Upper lobe of left lung (tissue), 6 donors: ENCODE results near the gene GLOD4. TPM values are rescaled to one million over a fixed set of nuclear protein-coding genes. Genes with fewer than 3 reads are reported as not detected.

Experiments
- ATAC-seq, 2 donors: fragments of 200-7000 bp; cut with Tn5 transposase; one replicate each; pipeline ENCODE4 v1.9.1; 2022; ENCODE audit warnings: mild to moderate bottlenecking in 2 of 2, moderate library complexity in 2 of 2; ENCODE audit not compliant: low FRiP score in 2 of 2
- DNase-seq, 2 donors: peaks; one replicate each; pipeline ENCODE4 v3.0.0-alpha.2; 2019 to 2020
- H3K27ac ChIP-seq, 4 donors: fragments of 200-600 bp; sonication (generic); one replicate each; pipeline ENCODE4 v1.5.1; 2016 to 2019
- H3K27me3 ChIP-seq, 4 donors: fragments of 200-600 bp; sonication (generic); one replicate each; pipeline ENCODE4 v1.5.1; 2017 to 2019
- H3K36me3 ChIP-seq, 4 donors: fragments of 200-600 bp; sonication (generic); one replicate each; pipeline ENCODE4 v1.5.1; 2016 to 2019
- H3K4me1 ChIP-seq, 4 donors: fragments of 200-600 bp; sonication (generic); one replicate each; pipeline ENCODE4 v1.5.1; 2018 to 2019
- H3K4me3 ChIP-seq, 4 donors: fragments of 200-600 bp; sonication (generic); one replicate each; pipeline ENCODE4 v1.5.1; 2017 to 2019; ENCODE audit warnings: mild to moderate bottlenecking in 2 of 4, moderate library complexity in 1 of 4
- H3K9me3 ChIP-seq, 4 donors: fragments of 200-600 bp; sonication (generic); one replicate each; pipeline ENCODE4 v1.5.1; 2018 to 2019
- CTCF ChIP-seq, 6 experiments: fragments of 450-650 bp in 4 of 6; fragments of 200-600 bp in 2 of 6; sonication (generic) in 2 of 6; IDR thresholded peaks; one replicate each; pipeline ENCODE4 v1.5.1; 2016 to 2019; ENCODE audit warnings: antibody characterized with exemption in 6 of 6
- EP300 ChIP-seq, 4 donors: sonication (generic); formaldehyde crosslinking; IDR thresholded peaks; one replicate each; pipeline ENCODE4 v1.5.1; 2017; ENCODE audit warnings: antibody characterized with exemption in 4 of 4, control low read depth in 2 of 4
- POLR2A ChIP-seq, 4 donors: fragments of 450-650 bp; IDR thresholded peaks; one replicate each; pipeline ENCODE4 v1.5.1; 2016 to 2017; ENCODE audit warnings: antibody characterized with exemption in 4 of 4, mild to moderate bottlenecking in 2 of 4
- POLR2AphosphoS5 ChIP-seq, 2 donors: sonication (generic); formaldehyde crosslinking; IDR thresholded peaks; one replicate each; pipeline ENCODE4 v1.5.1; 2017; ENCODE audit warnings: antibody characterized with exemption in 2 of 2
- WGBS, 2 donors: methylation state at CpG; one replicate each; pipeline ENCODE4 v1.1.5; 2017 to 2018; 5-methylcytosine and 5-hydroxymethylcytosine counted together
- total RNA-seq, 6 donors: library from RNA; depleted of rRNA in 4 of 6; stranded (reverse); fragments of >200 nt in 4 of 6; gene quantifications; one replicate each; pipeline versions ENCODE4 v1.1.0 to v1.2.1, GENCODE V29; 2016 to 2021
- donor health status: DM: no; HTN: no; CAD: no; lungs with moderate emphysema.
- donor health status: DM: no; HTN: yes; CAD: no; lungs with severe emphysema.

GLOD4 gene
- total RNA-seq, 6 donors from 2014 or later, result 41.0 to 92.2 (median 51.8) TPM

- DNase-seq, result no peak
- Histone ChIP-seq H3K36me3 (peaks cover 0 to 33% (median 10%) of the 10 kb centered on the region in 4 donors), H3K4me1 (peaks cover 0 to 4% (median 1%) of the 10 kb centered on the region in 4 donors), H3K27me3 (no peaks in the 10 kb centered on the region), H3K27ac (no peak overlapping the region), H3K4me3 (no peak overlapping the region), H3K9me3 (no peaks in the 10 kb centered on the region)
- ATAC-seq, result no peak
- no peak for TF ChIP-seq POLR2AphosphoS5 (IDR thresholded peaks at IDR 0.05)
- TF ChIP-seq POLR2A (IDR thresholded peaks at IDR 0.05), result no peak
- no peak for TF ChIP-seq EP300 (IDR thresholded peaks at IDR 0.05)
- no peak for TF ChIP-seq CTCF (IDR thresholded peaks at IDR 0.05)
- 87 to 89% methylated on average over 6 of the region's 6 CpGs for WGBS, 2 donors
Measured at GRCh38 chr17:801660-802059, 19.6 kb upstream of the GLOD4 start.

DNA sequence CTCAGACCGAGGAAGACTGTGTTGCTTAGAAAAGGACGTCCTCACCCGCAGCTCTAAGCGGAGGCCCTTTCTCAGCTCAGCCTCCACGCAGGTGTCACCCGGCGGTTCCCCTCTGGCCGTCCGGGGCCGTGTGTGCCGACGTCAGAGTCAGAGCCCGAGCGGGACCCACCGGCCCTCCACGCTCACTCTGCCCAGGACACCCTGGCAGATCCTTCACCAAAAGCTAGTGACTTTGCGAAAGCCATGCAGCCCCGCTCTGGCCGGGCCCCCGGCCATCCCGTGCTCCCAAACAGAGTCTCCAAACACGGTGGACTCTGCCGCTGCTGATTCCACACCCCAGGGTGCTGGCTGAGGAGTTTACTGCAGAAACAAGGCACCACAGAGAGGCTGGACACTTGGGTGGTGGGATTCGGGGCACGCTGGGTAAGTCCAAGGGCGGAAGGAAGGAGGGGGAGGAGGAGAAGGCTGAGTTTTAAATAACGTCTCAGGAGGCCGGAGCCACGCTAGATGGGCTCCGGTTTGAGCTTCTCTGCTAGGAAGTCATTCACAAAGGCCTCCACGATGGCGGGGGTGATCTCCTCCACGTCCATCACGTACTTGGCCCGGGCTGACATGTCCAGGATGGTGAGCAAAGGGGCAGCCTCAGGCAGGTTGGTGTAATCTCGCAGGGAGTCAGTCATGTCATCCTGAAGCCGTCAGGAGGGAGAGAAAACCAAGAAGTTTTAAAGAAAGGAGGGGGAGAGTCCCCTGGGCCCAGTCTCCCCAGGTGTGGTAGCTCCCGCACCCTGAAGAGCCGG is 18.6 kb upstream of the GLOD4 start:
- 85 to 88% methylated on average over 29 to 39 of the region's 39 CpGs for WGBS, 2 donors
- H3K36me3 ChIP-seq, result peaks cover 0 to 33% (median 10%) of the 10 kb centered on the region in 4 donors

DNA sequence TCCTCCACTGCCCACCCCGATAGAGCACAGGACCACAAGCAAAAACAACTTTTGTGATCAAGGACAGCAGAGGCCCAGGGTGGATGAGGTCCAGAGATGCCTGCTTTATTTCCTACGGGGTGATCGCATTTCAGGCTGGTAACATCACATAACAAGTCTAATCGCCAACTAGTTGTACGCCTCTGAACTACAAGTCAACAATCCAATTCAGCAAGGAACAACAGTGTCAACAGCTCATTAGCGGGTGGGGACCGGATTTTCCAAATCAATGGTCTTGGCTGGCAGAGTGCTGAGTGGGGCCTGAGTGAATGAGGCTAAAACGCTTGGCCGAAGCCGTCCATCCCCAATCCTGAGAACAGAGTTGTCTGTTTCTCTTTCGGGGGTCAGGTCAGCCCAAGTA is 17.2 kb upstream of the GLOD4 start:
- H3K27me3 ChIP-seq, result no peaks in the 10 kb centered on the region
- ATAC-seq, result no peak
- no peak overlapping the region for H3K27ac ChIP-seq
- H3K36me3 ChIP-seq, result peaks cover 0 to 27% (median 10%) of the 10 kb centered on the region in 4 donors
- no peak for DNase-seq
- H3K9me3 ChIP-seq, result no peaks in the 10 kb centered on the region
- no peak for TF ChIP-seq POLR2A (IDR thresholded peaks at IDR 0.05)
- no peak for TF ChIP-seq EP300 (IDR thresholded peaks at IDR 0.05)
- no peak for TF ChIP-seq POLR2AphosphoS5 (IDR thresholded peaks at IDR 0.05)
- TF ChIP-seq CTCF (IDR thresholded peaks at IDR 0.05), result no peak
- H3K4me1 ChIP-seq, result peaks cover 2 to 13% (median 10%) of the 10 kb centered on the region in 4 donors
- WGBS, 2 donors, result 88 to 97% methylated on average over 6 to 11 of the region's 11 CpGs
- no peak overlapping the region for H3K4me3 ChIP-seq

More for the DNA sequence above, 18.6 kb upstream of the GLOD4 start:
- Histone ChIP-seq H3K9me3 (no peaks in the 10 kb centered on the region), H3K27me3 (no peaks in the 10 kb centered on the region), H3K27ac (no peak overlapping the region), H3K4me3 (no peak overlapping the region), H3K4me1 (peaks cover 0 to 4% (median 1%) of the 10 kb centered on the region in 4 donors)
- DNase-seq (peak in 1 of 2 donors; percentile 83), ATAC-seq (no peak)
- TF ChIP-seq POLR2AphosphoS5 (IDR thresholded peaks at IDR 0.05) (no peak), POLR2A (IDR thresholded peaks at IDR 0.05) (no peak), EP300 (IDR thresholded peaks at IDR 0.05) (no peak), CTCF (IDR thresholded peaks at IDR 0.05) (no peak)

DNA sequence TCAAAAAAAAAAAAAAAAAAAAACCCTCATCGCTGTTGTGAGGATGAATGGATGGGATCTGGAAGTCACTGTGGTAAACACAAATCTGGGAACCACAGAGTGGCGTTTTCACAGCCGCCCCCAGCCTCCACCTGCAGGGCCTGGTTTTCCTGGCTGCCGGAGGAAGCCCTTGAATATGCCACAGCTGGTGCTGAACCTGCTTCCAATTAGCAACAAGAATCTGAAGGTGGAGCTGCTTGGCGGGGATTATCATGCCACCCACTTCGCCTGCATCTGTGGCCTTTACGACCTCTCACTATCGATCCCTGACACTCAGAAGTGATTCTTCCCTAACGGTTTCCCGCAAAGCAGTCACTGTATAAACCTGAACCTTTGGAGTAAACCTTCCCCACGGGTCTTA is 16.2 kb upstream of the GLOD4 start:
- Histone ChIP-seq H3K9me3 (no peaks in the 10 kb centered on the region), H3K4me3 (no peak overlapping the region), H3K27me3 (no peaks in the 10 kb centered on the region), H3K36me3 (peaks cover 0 to 19% (median 6%) of the 10 kb centered on the region in 4 donors), H3K4me1 (peaks cover 2 to 14% (median 10%) of the 10 kb centered on the region in 4 donors), H3K27ac (no peak overlapping the region)
- no peak for ATAC-seq
- DNase-seq, result no peak
- no peak for TF ChIP-seq POLR2AphosphoS5 (IDR thresholded peaks at IDR 0.05)
- TF ChIP-seq CTCF (IDR thresholded peaks at IDR 0.05), result no peak
- no peak for TF ChIP-seq POLR2A (IDR thresholded peaks at IDR 0.05)
- TF ChIP-seq EP300 (IDR thresholded peaks at IDR 0.05), result no peak
- 79 to 89% methylated on average over 11 of the region's 11 CpGs for WGBS, 2 donors
